GM21576 (cell line): Measurements from ENCODE around the gene TTC39B.
"Not testable (repeated sequence)": the region's sequence is repeated elsewhere in the genome, so short reads cannot be mapped to it uniquely, and the experiment has no call there.

Source experiments
- ATAC-seq: cut with Tn5 transposase; IDR thresholded peaks from one replicate; pipeline ENCODE4 v1.9.1; 2021; ENCODE audit warnings: mild to moderate bottlenecking, moderate library complexity; ENCODE audit not compliant: unreplicated experiment

The TTC39B gene

GRCh38 chr9:15306757-15307522 is at the start of gene TTC39B:
Gene TTC39B (minus strand): TSS chr9:15307216. CDS start chr9:15307125, 91 bp downstream.
- ATAC-seq = peak; percentile 95

- ATAC-seq = no peak
Observed at GRCh38 chr9:15355669-15356068, 48.7 kb upstream of the TTC39B start.

- no peak for ATAC-seq
Observed at GRCh38 chr9:15354713-15355112, 47.7 kb upstream of the TTC39B start.

GRCh38 chr9:15353892-15354291 is 46.9 kb upstream of the TTC39B start:
- ATAC-seq = no peak

- no peak for ATAC-seq
Observed at GRCh38 chr9:15352306-15352705, 45.3 kb upstream of the TTC39B start.

GRCh38 chr9:15349892-15350761 is 43.1 kb upstream of the TTC39B start:
- ATAC-seq = no peak

- no peak for ATAC-seq
Observed at GRCh38 chr9:15346837-15347236, 39.8 kb upstream of the TTC39B start.

GRCh38 chr9:15344191-15344590 is 37.2 kb upstream of the TTC39B start:
- no peak for ATAC-seq

GRCh38 chr9:15333376-15333881 is 26.4 kb upstream of the TTC39B start:
- ATAC-seq = no peak

GRCh38 chr9:15332939-15333338 is 25.9 kb upstream of the TTC39B start:
- ATAC-seq = no peak

GRCh38 chr9:15329539-15330109 is 22.6 kb upstream of the TTC39B start:
- no peak for ATAC-seq

- ATAC-seq = no peak
Observed at GRCh38 chr9:15328946-15329345, 21.9 kb upstream of the TTC39B start.

GRCh38 chr9:15322695-15323094 is 15.7 kb upstream of the TTC39B start:
- ATAC-seq = not testable (repeated sequence)

GRCh38 chr9:15319661-15320060 is 12.6 kb upstream of the TTC39B start:
- ATAC-seq = not testable (repeated sequence)

- ATAC-seq = no peak
Observed at GRCh38 chr9:15317836-15318235, 10.8 kb upstream of the TTC39B start.

GRCh38 chr9:15311607-15312006 is 4.6 kb upstream of the TTC39B start:
- ATAC-seq = no peak

GRCh38 chr9:15310107-15310850 is 3.3 kb upstream of the TTC39B start:
- no peak for ATAC-seq

GRCh38 chr9:15308511-15308910 is 1.5 kb upstream of the TTC39B start:
- ATAC-seq = no peak

GRCh38 chr9:15307523-15307841 is 466 bp upstream of the TTC39B start:
- peak; percentile 25 for ATAC-seq

GRCh38 chr9:15306068-15306756 is 804 bp downstream of the TTC39B start:
- peak; percentile 18 for ATAC-seq
